RWPE2 (cell line): ENCODE measurements around the gene SOD2.

Source experiments
- ATAC-seq: fragments of 200-7000 bp; cut with Tn5 transposase; 3 replicates; pipeline ENCODE4 v1.9.1; 2021; ENCODE audit warnings: low read depth
- DNase-seq: peaks from one replicate; pipeline ENCODE4 v3.0.0-alpha.2; 2020; ENCODE audit warnings: low spot score
- H3K27ac ChIP-seq: fragments of 450-650 bp; 2 replicates; pipeline ENCODE4 v1.5.1; 2017; ENCODE audit warnings: mild to moderate bottlenecking; ENCODE audit not compliant: poor library complexity, severe bottlenecking
- H3K27me3 ChIP-seq: fragments of 250-450 bp; sonication (Bioruptor Pico); 2 replicates; pipeline ENCODE4 v1.5.1; 2021; ENCODE audit warnings: mild to moderate bottlenecking, moderate library complexity; ENCODE audit not compliant: insufficient read depth, poor library complexity, severe bottlenecking
- H3K36me3 ChIP-seq: fragments of 250-450 bp; sonication (Bioruptor Pico); 2 replicates; pipeline ENCODE4 v1.5.1; 2020; ENCODE audit warnings: low read depth, mild to moderate bottlenecking, moderate library complexity
- H3K4me1 ChIP-seq: fragments of 250-450 bp; sonication (Bioruptor Pico); 2 replicates; pipeline ENCODE4 v1.5.1; 2021; ENCODE audit warnings: mild to moderate bottlenecking, moderate library complexity; ENCODE audit not compliant: insufficient read depth, poor library complexity, severe bottlenecking
- H3K4me3 ChIP-seq: fragments of 250-450 bp; sonication (Bioruptor Pico); 2 replicates; pipeline ENCODE4 v1.5.1; 2021; ENCODE audit warnings: mild to moderate bottlenecking, moderate library complexity; ENCODE audit not compliant: severe bottlenecking
- H3K9me3 ChIP-seq: fragments of 250-450 bp; sonication (Bioruptor Pico); 2 replicates; pipeline ENCODE4 v1.5.1; 2021; ENCODE audit warnings: mild to moderate bottlenecking, moderate library complexity; ENCODE audit not compliant: severe bottlenecking
- CTCF ChIP-seq: fragments of 450-650 bp; IDR thresholded peaks from one replicate; pipeline ENCODE4 v1.5.1; 2017; ENCODE audit warnings: mild to moderate bottlenecking, moderate library complexity; ENCODE audit not compliant: poor library complexity, severe bottlenecking

The SOD2 gene

GRCh38 chr6:159730332-159730676, 37.3 kb upstream of the SOD2 start:
- H3K9me3 ChIP-seq = no peaks in the 10 kb centered on the region
- H3K4me3 ChIP-seq = no peak overlapping the region
- DNase-seq = no peak
- H3K27ac ChIP-seq = no peak overlapping the region
- no peaks in the 10 kb centered on the region for H3K27me3 ChIP-seq
- peaks cover 19% of the 10 kb centered on the region for H3K4me1 ChIP-seq
- peaks cover 55% of the 10 kb centered on the region for H3K36me3 ChIP-seq
- no peak for ATAC-seq
- TF ChIP-seq CTCF = no peak

GRCh38 chr6:159729598-159730331, 36.7 kb upstream of the SOD2 start:
- TF ChIP-seq CTCF = no peak
- H3K27ac ChIP-seq = no peak overlapping the region
- no peak for DNase-seq

GRCh38 chr6:159728531-159728964, 35.5 kb upstream of the SOD2 start:
- TF ChIP-seq CTCF = no peak
- peaks cover 15% of the 10 kb centered on the region for H3K4me1 ChIP-seq
- H3K27ac ChIP-seq = peak overlapping the region; percentile 79
- peaks cover 57% of the 10 kb centered on the region for H3K36me3 ChIP-seq
- H3K4me3 ChIP-seq = peak overlapping the region; percentile 97
- no peaks in the 10 kb centered on the region for H3K9me3 ChIP-seq
- H3K27me3 ChIP-seq = no peaks in the 10 kb centered on the region
- DNase-seq (no peak), ATAC-seq (no peak)

More at GRCh38 chr6:159729598-159730331, 36.7 kb upstream of the SOD2 start:
- ATAC-seq = no peak
- Histone ChIP-seq H3K36me3 (peaks cover 50% of the 10 kb centered on the region), H3K4me3 (peak overlapping the region; percentile 97), H3K9me3 (no peaks in the 10 kb centered on the region), H3K4me1 (peaks cover 15% of the 10 kb centered on the region), H3K27me3 (no peaks in the 10 kb centered on the region)

- Histone ChIP-seq H3K4me1 (peaks cover 15% of the 10 kb centered on the region), H3K36me3 (peaks cover 57% of the 10 kb centered on the region), H3K27me3 (no peaks in the 10 kb centered on the region), H3K27ac (peak overlapping the region; percentile 79), H3K9me3 (no peaks in the 10 kb centered on the region), H3K4me3 (peak overlapping the region; percentile 97)
- TF ChIP-seq CTCF = no peak
- no peak for DNase-seq
- peak; percentile 10 for ATAC-seq
These were observed 34.8 kb upstream of the SOD2 start for GRCh38 chr6:159727717-159728445.
